HUES48 (cell line): Measurements from ENCODE around the gene CALML6.
A peak's percentile ranks its signal among the peaks of the same experiment; 100 is the strongest.

ENCODE experiments used
- H3K27ac ChIP-seq: one replicate; pipeline ENCODE4 v1.7.0; 2013; ENCODE audit warnings: low read depth, low read length, inconsistent platforms
- H3K27me3 ChIP-seq: 2 replicates; pipeline ENCODE4 v1.6.1; 2013; ENCODE audit warnings: mild to moderate bottlenecking, low read length; ENCODE audit not compliant: control insufficient read depth, insufficient read depth
- H3K36me3 ChIP-seq: 2 replicates; pipeline ENCODE4 v1.6.1; 2013; ENCODE audit warnings: low read length; ENCODE audit not compliant: control insufficient read depth, insufficient read depth
- H3K4me1 ChIP-seq: 2 replicates; pipeline ENCODE4 v1.6.1; 2013; ENCODE audit warnings: mild to moderate bottlenecking, low read length; ENCODE audit not compliant: control insufficient read depth, insufficient read depth
- H3K4me3 ChIP-seq: 2 replicates; pipeline ENCODE4 v1.5.1; 2013; ENCODE audit warnings: mild to moderate bottlenecking, low read depth, low read length
- H3K9ac ChIP-seq: 2 replicates; pipeline ENCODE4 v1.6.1; 2013; ENCODE audit warnings: mild to moderate bottlenecking, low read depth, low read length, moderate library complexity
- H3K9me3 ChIP-seq: 2 replicates; pipeline ENCODE4 v1.6.1; 2013; ENCODE audit warnings: low read length; ENCODE audit not compliant: control insufficient read depth, insufficient read depth

CALML6 gene

DNA sequence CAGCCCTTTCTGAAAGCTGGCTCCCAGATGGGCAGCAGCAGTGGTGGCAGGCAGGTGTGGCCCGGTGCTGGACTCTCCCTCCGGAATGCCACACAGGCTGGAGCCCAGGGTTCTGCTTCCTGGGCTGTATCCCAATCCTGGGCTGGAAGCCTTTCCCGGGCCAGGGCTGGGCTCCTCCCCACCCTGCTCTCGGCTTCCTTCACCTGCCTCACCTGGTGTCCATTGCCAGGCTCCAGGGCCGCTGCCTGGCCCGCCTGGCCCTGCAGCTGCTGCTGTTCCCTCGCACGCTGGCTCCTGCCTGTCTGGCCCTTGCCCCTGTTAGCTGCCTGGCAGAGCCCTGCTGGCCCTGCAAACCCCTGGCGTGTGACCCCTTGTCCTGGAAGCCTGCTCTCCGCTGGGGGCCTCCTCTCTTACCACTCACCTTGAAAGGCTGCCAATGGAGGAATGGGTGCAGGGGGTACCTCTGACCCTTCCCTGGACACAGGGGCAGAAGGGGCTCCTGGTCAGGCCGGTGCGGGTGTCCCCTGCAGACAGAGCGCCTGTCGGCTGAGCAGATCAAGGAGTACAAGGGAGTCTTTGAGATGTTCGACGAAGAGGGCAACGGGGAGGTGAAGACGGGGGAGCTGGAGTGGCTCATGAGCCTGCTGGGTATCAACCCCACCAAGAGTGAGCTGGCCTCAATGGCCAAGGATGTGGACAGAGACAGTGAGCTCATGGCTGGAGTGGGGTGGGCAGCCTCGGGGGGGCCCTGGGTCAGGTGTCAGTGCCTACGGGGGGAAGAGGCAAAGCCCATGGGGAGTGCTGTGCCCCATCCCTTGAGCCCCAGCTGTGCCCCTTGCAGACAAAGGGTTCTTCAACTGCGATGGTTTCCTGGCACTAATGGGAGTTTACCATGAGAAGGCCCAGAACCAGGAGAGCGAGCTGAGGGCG lies 1.1 kb downstream of the CALML6 start:
- no peaks in the 10 kb centered on the region for H3K9me3 ChIP-seq
- H3K4me1 ChIP-seq = peaks cover 8% of the 10 kb centered on the region; the same call in 1 of the 2 replicates
- no peaks in the 10 kb centered on the region for H3K36me3 ChIP-seq
- H3K9ac ChIP-seq = no peak overlapping the region
- H3K27me3 ChIP-seq = 0 out of 2 replicates have a peak, but pooled peaks cover 4% of the 10 kb centered on the region
- no peak overlapping the region for H3K27ac ChIP-seq
- H3K4me3 ChIP-seq = no peak overlapping the region

DNA sequence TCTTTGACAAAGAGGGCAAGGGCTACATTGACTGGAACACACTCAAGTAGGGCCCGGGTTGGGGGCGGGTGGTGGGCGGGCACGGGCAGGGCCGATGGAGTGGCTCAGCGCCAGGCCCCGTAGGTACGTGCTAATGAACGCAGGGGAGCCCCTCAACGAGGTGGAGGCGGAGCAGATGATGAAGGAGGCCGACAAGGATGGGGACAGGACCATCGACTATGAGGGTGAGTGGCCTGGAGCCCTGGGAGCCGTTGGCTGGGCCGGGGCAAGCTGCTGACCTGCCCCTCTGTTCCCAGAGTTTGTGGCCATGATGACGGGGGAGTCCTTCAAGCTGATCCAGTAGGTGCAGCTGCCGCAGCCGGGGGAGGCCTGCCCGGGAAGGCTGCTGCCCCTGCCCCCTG lies 1.8 kb downstream of the CALML6 start:
- no peaks in the 10 kb centered on the region for H3K9me3 ChIP-seq
- no peak overlapping the region for H3K4me3 ChIP-seq
- H3K27ac ChIP-seq = no peak overlapping the region
- no peak overlapping the region for H3K9ac ChIP-seq
- no peaks in the 10 kb centered on the region for H3K36me3 ChIP-seq
- 0 out of 2 replicates have a peak, but pooled peaks cover 4% of the 10 kb centered on the region for H3K27me3 ChIP-seq
- H3K4me1 ChIP-seq = peaks cover 8% of the 10 kb centered on the region; the same call in 1 of the 2 replicates

DNA sequence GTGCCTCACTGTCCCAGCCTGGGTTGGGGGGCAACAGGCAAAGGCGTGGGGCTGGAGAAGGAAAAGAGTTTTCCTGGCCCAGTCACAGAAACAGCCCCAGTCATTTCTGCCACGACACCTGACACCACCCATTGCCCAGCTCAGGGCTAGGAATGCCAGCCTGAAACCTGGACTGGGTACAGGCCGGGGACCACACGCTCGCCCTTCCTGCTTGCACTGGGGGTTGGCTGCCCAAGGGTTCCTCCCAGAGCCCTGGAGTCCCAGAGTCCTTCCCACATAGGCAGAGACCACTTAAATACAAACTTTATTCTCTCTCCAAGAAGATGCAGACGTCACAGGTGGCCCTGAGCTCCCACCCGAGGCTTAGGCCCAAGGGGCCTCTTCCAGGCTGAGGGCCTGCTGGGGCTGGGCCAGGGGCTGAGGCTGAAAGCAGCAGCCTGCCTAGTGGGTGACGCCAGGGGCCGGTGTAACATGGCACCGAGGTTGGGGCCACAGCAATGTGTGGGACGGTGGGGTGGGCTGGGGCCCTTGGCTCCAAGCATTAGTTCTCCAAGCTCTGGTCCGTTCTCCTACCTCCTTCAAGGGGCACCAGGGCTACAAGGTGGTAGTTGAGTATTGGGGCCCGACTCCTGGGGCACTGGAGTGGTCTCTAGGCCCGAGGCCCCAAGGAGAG lies 2.4 kb downstream of the CALML6 start:
- Histone ChIP-seq H3K9ac (no peak overlapping the region), H3K27ac (no peak overlapping the region), H3K4me1 (peaks cover 8% of the 10 kb centered on the region; the same call in 1 of the 2 replicates), H3K27me3 (0 out of 2 replicates have a peak, but pooled peaks cover 4% of the 10 kb centered on the region), H3K36me3 (no peaks in the 10 kb centered on the region), H3K4me3 (no peak overlapping the region), H3K9me3 (no peaks in the 10 kb centered on the region)

DNA sequence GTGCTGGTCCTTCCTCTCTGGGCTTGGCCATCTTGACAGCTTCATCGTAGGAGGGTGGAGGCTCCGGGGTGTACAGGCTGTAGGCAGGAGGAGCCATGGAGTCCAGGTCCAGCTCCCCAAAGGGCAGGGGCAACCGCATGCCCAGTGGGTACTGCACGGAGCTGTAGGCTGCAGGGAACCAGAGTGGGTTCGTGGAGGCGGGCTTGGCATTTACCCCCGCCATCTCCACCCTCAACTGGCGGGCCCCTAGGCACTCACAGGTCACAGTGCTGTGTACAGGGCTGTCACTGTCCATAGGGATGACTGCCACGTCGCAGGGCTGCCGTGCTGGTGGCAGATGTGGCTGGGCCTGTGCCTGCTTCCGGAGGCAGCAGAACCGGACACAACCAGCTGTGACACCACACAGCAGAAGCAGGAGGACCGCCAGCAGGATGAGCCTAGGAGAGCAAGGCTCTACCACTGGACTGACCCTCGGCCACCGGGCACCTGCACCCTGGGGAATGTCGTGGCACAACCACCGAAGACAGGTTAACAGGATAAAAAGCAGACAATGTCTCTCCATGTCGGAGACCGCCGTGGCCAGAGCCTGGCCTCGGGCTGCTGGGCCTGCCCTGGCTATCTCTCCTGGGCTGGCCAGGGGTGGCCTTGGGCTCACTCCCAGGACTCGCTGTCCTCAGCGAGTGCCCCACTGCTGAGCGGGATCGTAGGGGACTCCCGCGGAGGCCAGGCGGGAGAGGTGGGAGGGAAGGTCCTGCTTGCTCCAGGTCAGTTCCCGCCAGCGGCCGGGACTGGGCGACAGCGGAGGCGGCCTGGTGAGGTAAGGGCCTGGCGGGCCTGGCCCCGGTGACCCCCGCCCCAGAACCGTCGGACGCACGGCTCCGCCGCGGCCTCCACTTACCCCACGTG lies 3.2 kb downstream of the CALML6 start:
- H3K27ac ChIP-seq = peak overlapping the region; percentile 75
- H3K4me3 ChIP-seq = peak overlapping the region; percentile 66
- H3K36me3 ChIP-seq = no peaks in the 10 kb centered on the region
- H3K9ac ChIP-seq = peak overlapping the region; percentile 41
- 0 out of 2 replicates have a peak, but pooled peaks cover 4% of the 10 kb centered on the region for H3K27me3 ChIP-seq
- H3K9me3 ChIP-seq = no peaks in the 10 kb centered on the region
- peaks cover 8% of the 10 kb centered on the region; the same call in 1 of the 2 replicates for H3K4me1 ChIP-seq

DNA sequence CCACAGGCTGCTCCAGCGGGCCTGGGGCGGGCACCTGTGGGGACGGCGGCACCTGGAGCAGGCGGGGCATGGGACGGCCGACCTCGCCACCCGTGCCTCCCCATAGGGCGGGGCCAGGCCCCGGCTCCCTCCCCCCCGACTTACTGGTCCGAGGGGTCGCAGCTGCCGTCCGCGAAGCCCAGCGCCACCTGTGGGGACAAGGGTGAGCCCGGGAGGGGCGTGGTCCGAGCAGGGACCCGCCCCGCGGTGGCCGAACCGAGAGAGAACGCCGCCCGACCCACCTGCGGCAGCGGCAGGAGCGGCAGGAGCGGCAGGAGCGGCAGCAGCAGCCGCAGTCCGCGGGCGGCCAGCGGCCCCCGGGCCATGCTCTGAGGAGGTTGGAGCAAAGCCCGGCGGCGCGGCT lies 3.8 kb downstream of the CALML6 start, which contains the start of gene TMEM52:
TMEM52 (minus strand) TSS at position 379 of the 403 bp plus-strand sequence; CDS start at position 365, 14 bp downstream.
- Histone ChIP-seq H3K27ac (peak within 1 kb of the TSS; percentile 75), H3K36me3 (no peaks in the 10 kb centered on the region), H3K4me3 (peak within 1 kb of the TSS; percentile 66), H3K9me3 (no peaks in the 10 kb centered on the region), H3K9ac (peak within 1 kb of the TSS; percentile 41), H3K4me1 (peaks cover 8% of the 10 kb centered on the region; the same call in 1 of the 2 replicates), H3K27me3 (0 out of 2 replicates have a peak, but pooled peaks cover 4% of the 10 kb centered on the region)

DNA sequence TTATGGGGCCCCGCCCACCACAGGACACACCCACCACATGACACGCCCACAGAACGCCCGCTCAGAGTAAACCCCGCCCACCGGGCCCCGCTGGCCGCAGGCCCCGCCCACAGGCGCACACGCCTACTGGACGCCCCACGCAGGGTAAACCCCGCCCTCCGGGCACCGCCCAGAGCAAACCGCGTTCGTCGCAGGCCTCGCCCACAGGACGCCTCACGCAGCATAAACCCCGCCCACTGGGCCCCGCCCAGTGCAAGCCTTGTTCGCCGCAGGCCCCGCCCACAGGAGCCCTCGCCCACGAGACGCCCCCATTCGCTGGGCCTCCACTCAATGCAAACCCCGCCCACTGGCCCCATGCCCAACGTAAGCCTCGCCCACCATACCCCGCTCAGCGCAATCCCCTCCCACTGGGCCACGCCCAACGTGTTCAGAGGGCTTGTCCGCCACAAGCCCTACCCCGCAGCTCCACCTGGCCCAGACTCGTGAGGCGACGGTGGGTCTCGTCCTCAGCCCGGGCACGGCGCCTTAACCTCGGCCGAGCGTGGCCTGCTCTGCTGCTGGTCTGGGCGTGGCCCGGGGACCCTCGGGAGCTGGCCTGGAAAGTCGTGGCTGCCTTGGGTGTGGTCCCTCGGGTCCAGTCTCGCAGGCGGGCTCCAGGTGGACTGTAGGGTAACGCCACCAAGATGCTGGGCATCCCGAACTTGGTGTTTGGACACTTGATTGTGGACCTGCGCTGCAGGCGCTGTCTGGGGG lies 4.4 kb downstream of the CALML6 start:
- H3K4me3 ChIP-seq = peak overlapping the region; percentile 66
- H3K27me3 ChIP-seq = 0 out of 2 replicates have a peak, but pooled peaks cover 4% of the 10 kb centered on the region
- H3K9ac ChIP-seq = no peak overlapping the region
- H3K27ac ChIP-seq = peak overlapping the region; percentile 75
- H3K9me3 ChIP-seq = no peaks in the 10 kb centered on the region
- H3K36me3 ChIP-seq = no peaks in the 10 kb centered on the region
- H3K4me1 ChIP-seq = peaks cover 8% of the 10 kb centered on the region; the same call in 1 of the 2 replicates

DNA sequence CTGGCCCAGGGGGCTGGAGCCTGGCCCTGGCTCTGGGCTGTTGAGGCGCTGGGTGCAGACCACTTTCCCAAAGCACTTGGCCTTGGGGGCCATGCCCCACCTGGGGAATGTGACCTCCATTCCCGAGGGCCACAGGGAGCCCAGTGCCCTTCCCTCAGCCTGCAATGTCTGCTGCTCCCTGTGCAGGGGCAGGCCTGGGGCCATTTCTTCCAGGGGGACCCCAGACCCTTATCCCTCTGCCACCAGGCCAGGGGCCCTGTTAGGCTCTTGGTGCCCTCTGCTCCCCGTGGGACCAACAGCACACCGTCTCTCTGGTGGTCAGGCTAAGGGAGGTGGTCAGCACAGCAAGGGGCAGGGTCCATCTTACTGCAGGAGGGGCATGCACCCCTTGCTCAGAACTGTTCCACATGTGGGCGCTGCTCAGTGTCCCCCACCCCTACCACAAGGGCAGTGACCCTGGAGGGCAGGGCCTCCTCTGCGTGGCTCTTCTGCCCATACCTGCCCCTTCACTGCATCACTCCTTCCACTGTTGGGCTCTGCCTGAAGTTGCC lies 5.1 kb downstream of the CALML6 start:
- H3K9ac ChIP-seq = no peak overlapping the region
- H3K9me3 ChIP-seq = no peaks in the 10 kb centered on the region
- no peak overlapping the region for H3K27ac ChIP-seq
- 0 out of 2 replicates have a peak, but pooled peaks cover 4% of the 10 kb centered on the region for H3K27me3 ChIP-seq
- H3K4me1 ChIP-seq = peaks cover 8% of the 10 kb centered on the region; the same call in 1 of the 2 replicates
- H3K36me3 ChIP-seq = no peaks in the 10 kb centered on the region
- peak overlapping the region; percentile 35; the same call in 1 of the 2 replicates for H3K4me3 ChIP-seq

DNA sequence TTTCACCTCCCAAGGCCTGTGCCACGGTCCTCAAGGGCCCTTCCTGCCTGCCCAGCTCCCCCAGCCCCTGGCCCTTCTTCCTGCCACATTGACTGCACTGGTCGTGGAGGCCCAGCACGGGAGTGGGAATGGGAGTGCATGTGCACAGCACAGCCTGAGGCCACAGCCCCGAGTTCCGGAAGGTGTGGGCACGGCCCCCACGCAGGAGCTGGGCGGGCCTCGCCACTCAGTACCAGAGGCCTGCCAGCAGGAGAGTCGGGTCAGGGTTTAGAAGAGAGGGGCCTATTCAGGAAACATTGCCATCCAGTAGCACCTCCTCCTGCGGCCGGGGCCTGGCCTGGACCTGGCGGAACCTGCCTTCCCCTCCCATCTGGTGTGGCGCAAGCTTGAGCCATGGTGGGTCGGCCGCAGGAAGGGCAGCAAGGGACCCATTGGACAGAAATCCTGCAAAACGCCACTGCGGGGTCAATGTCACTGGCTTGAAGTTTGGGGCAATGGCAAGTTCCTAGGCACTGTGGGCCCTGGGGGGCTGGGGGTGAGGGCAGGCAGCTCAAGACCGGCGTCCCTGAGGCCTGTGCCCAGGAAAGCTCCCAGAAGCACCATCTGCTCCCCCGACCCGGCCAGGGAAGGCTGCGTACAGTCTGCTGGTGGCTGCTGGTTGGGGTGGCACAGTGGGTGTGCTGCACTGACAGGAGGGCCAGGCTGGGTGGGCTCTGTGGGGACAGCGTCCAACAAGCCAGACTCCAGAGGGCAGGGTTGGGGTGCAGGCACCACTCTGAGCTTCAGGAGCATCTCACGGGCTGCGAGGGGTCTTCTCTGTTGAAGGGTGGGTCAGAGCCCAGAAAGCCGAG lies 5.8 kb downstream of the CALML6 start:
- 0 out of 2 replicates have a peak, but pooled peaks cover 4% of the 10 kb centered on the region for H3K27me3 ChIP-seq
- H3K4me3 ChIP-seq = no peak overlapping the region
- no peaks in the 10 kb centered on the region for H3K9me3 ChIP-seq
- no peak overlapping the region for H3K27ac ChIP-seq
- no peak overlapping the region for H3K9ac ChIP-seq
- no peaks in the 10 kb centered on the region for H3K36me3 ChIP-seq
- peaks cover 8% of the 10 kb centered on the region; the same call in 1 of the 2 replicates for H3K4me1 ChIP-seq

DNA sequence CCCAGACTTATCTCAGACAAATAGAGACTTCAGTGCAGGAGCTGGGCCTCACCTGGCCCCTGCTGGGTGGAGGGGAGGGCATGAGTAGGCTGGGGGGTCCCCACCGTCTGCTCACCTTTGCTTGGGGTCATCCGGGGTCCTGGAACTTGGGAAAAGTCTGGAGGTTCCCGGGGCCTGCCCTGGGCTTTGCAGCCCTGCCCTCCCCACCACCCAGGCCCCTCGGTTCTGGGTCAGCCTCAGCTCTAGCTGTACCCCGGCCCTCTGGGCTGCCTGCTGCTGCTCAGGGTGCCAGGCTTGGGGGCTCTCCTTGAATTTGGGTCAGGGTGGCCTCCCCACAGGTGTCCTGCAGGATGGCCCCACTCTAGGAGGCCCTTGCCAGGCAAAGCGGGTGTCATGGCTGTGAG lies 6.4 kb downstream of the CALML6 start:
- Histone ChIP-seq H3K4me1 (peaks cover 8% of the 10 kb centered on the region; the same call in 1 of the 2 replicates), H3K27ac (no peak overlapping the region), H3K27me3 (0 out of 2 replicates have a peak, but pooled peaks cover 4% of the 10 kb centered on the region), H3K36me3 (no peaks in the 10 kb centered on the region), H3K9ac (no peak overlapping the region), H3K4me3 (no peak overlapping the region), H3K9me3 (no peaks in the 10 kb centered on the region)
